HepG2 (cell line): ENCODE data around the gene PSMC3IP. TPM values are rescaled to one million over a fixed set of nuclear protein-coding genes. Genes with fewer than 3 reads are reported as not detected.

ENCODE experiments used
- CBX2 ChIP-seq, 2 experiments: fragments of 200-600 bp in 1 of 2; sonication (generic); formaldehyde crosslinking in 1 of 2; IDR thresholded peaks; 2 replicates each; pipeline versions ENCODE4 v1.7.0 to v1.8.1; 2018 to 2022; ENCODE audit warnings: low read depth in 2 of 2, low read length in 1 of 2, mild to moderate bottlenecking in 1 of 2, missing genetic modification reagents in 1 of 2
- ELF1 ChIP-seq: sonication (generic); formaldehyde crosslinking; IDR thresholded peaks from 2 replicates; pipeline ENCODE4 v1.4.0; 2020; ENCODE audit warnings: missing genetic modification reagents
- FOXA1 ChIP-seq, 2 experiments: fragments of 450-650 bp in 1 of 2; sonication (generic) in 1 of 2; formaldehyde crosslinking in 1 of 2; IDR thresholded peaks; 2 replicates each; pipeline versions ENCODE4 v1.4.0 to v1.6.1; 2016 to 2020; ENCODE audit warnings: missing genetic modification reagents in 1 of 2
- MAX ChIP-seq: IDR thresholded peaks from 2 replicates; pipeline ENCODE4 v1.6.1; 2012; ENCODE audit warnings: inconsistent platforms
- MTF2 ChIP-seq: sonication (generic); formaldehyde crosslinking; IDR thresholded peaks from 2 replicates; pipeline ENCODE4 v1.5.0; 2020; ENCODE audit warnings: missing genetic modification reagents, borderline replicate concordance
- MYPOP ChIP-seq: sonication (generic); formaldehyde crosslinking; IDR thresholded peaks from 2 replicates; pipeline ENCODE4 v1.8.1; 2023; ENCODE audit warnings: mild to moderate bottlenecking, moderate library complexity, missing genetic modification reagents
- SIX4 ChIP-seq: sonication (generic); formaldehyde crosslinking; IDR thresholded peaks from 2 replicates; pipeline ENCODE4 v1.4.0; 2020; ENCODE audit warnings: missing genetic modification reagents
- ZNF251 ChIP-seq: sonication (generic); formaldehyde crosslinking; IDR thresholded peaks from 2 replicates; pipeline ENCODE4 v1.9.0; 2021; ENCODE audit warnings: mild to moderate bottlenecking, missing genetic modification reagents
- ZNF329 ChIP-seq: sonication (generic); formaldehyde crosslinking; IDR thresholded peaks from 2 replicates; pipeline ENCODE4 v1.9.0; 2021; ENCODE audit warnings: low read depth, mild to moderate bottlenecking, missing genetic modification reagents
- ZNF556 ChIP-seq: sonication (generic); formaldehyde crosslinking; IDR thresholded peaks from 2 replicates; pipeline ENCODE4 v1.4.0; 2020; ENCODE audit warnings: mild to moderate bottlenecking, missing genetic modification reagents, borderline replicate concordance
- ZNF569 ChIP-seq: sonication (generic); formaldehyde crosslinking; IDR thresholded peaks from 2 replicates; pipeline ENCODE4 v1.5.0; 2020; ENCODE audit warnings: mild to moderate bottlenecking, missing genetic modification reagents, moderate library complexity, borderline replicate concordance
- ZNF709 ChIP-seq: sonication (generic); formaldehyde crosslinking; IDR thresholded peaks from 2 replicates; pipeline ENCODE4 v1.5.0; 2020; ENCODE audit warnings: mild to moderate bottlenecking, missing genetic modification reagents
- ZNF790 ChIP-seq: sonication (generic); formaldehyde crosslinking; IDR thresholded peaks from 2 replicates; pipeline ENCODE4 v1.8.0; 2022; ENCODE audit warnings: missing genetic modification reagents, mild to moderate bottlenecking, borderline replicate concordance
- ZNF878 ChIP-seq: sonication (generic); formaldehyde crosslinking; IDR thresholded peaks from 2 replicates; pipeline ENCODE4 v1.8.1; 2023; ENCODE audit warnings: mild to moderate bottlenecking, missing genetic modification reagents, moderate library complexity
- polyA plus RNA-seq, 8 experiments: library from polyadenylated mRNA; depleted of rRNA in 3 of 8; stranded (reverse) in 7 of 8; unstranded in 1 of 8; fragments of >200 nt; fragmentation: Illumina TruSeq in 4 of 8; extraction: Trizol in 4 of 8; gene quantifications; 2 replicates each; pipeline versions ENCODE4 v1.2.1 to v1.2.3, GENCODE V29; 2011 to 2016; ENCODE audit warnings: low read depth in 4 of 8, missing spikeins in 1 of 8, mixed read lengths in 1 of 8; ENCODE audit not compliant: insufficient read depth in 1 of 8
- total RNA-seq, 5 experiments: library from RNA; depleted of rRNA; stranded (reverse); fragments of >200 nt; fragmentation: Illumina TruSeq; extraction: Trizol; gene quantifications; 2 replicates each; pipeline ENCODE4 v1.2.3, GENCODE V29; 2016; ENCODE audit warnings: low read depth in 1 of 5
- TF ChIP-seq, protein P1 (sequence below): IDR thresholded peaks from 2 replicates; pipeline ENCODE4 v1.6.1; 2016; ENCODE audit warnings: low read depth, borderline replicate concordance
- TF ChIP-seq, protein P2 (sequence below): sonication (generic); formaldehyde crosslinking; IDR thresholded peaks from 2 replicates; pipeline ENCODE4 v1.8.0; 2022; ENCODE audit warnings: missing genetic modification reagents, low read depth, mild to moderate bottlenecking, borderline replicate concordance
- TF ChIP-seq, protein P3 (sequence below): sonication (generic); formaldehyde crosslinking; IDR thresholded peaks from 2 replicates; pipeline ENCODE4 v1.9.0; 2021; ENCODE audit warnings: missing genetic modification reagents, borderline replicate concordance
- TF ChIP-seq, protein P4 (sequence below): IDR thresholded peaks from 2 replicates; pipeline ENCODE4 v1.6.1; 2016; ENCODE audit warnings: mild to moderate bottlenecking
- TF ChIP-seq, protein P5 (sequence below): sonication (generic); formaldehyde crosslinking; IDR thresholded peaks from 2 replicates; pipeline ENCODE4 v1.5.0; 2020; ENCODE audit warnings: missing genetic modification reagents
- TF ChIP-seq, protein P6 (sequence below): sonication (generic); formaldehyde crosslinking; IDR thresholded peaks from 2 replicates; pipeline ENCODE4 v1.5.0; 2020; ENCODE audit warnings: missing genetic modification reagents, mild to moderate bottlenecking, borderline replicate concordance

Gene PSMC3IP
- total and polyA plus RNA-seq, 2 of the 13 experiments (the other 11 are each of a cell fraction or from before 2014, with no cell fraction given) = 6.5 to 22.4 TPM

GRCh38 chr17:42562388-42563142, 15.0 kb downstream of the PSMC3IP start (continued):
- TF ChIP-seq MAX = peak; percentile 83
- TF ChIP-seq, protein P1, sequence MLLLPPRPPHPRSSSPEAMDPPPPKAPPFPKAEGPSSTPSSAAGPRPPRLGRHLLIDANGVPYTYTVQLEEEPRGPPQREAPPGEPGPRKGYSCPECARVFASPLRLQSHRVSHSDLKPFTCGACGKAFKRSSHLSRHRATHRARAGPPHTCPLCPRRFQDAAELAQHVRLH (CRISPR knock-in tag) = no peak; the same call in 1 of the 2 replicates
- no peak; the same call in 1 of the 2 replicates for TF ChIP-seq ELF1 (CRISPR knock-in tag)
- TF ChIP-seq SIX4 (CRISPR knock-in tag) = no peak
- TF ChIP-seq, protein P2, sequence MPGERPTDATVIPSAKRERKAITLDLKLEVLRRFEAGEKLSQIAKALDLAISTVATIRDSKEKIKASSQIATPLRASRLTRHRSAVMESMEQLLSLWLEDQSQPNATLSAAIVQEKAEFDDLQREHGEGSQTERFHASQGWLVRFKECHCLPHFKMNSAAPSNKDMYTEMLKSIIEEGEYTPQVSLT (CRISPR knock-in tag) = no peak
- TF ChIP-seq, protein P3, sequence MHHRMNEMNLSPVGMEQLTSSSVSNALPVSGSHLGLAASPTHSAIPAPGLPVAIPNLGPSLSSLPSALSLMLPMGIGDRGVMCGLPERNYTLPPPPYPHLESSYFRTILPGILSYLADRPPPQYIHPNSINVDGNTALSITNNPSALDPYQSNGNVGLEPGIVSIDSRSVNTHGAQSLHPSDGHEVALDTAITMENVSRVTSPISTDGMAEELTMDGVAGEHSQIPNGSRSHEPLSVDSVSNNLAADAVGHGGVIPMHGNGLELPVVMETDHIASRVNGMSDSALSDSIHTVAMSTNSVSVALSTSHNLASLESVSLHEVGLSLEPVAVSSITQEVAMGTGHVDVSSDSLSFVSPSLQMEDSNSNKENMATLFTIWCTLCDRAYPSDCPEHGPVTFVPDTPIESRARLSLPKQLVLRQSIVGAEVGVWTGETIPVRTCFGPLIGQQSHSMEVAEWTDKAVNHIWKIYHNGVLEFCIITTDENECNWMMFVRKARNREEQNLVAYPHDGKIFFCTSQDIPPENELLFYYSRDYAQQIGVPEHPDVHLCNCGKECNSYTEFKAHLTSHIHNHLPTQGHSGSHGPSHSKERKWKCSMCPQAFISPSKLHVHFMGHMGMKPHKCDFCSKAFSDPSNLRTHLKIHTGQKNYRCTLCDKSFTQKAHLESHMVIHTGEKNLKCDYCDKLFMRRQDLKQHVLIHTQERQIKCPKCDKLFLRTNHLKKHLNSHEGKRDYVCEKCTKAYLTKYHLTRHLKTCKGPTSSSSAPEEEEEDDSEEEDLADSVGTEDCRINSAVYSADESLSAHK (CRISPR knock-in tag) = no peak
- no peak for TF ChIP-seq ZNF569 (CRISPR knock-in tag)
- TF ChIP-seq ZNF790 (CRISPR knock-in tag) = no peak
- TF ChIP-seq ZNF251 = no peak
- no peak for TF ChIP-seq FOXA1 (IDR thresholded peaks at IDR 0.05)
- TF ChIP-seq FOXA1 (CRISPR knock-in tag; IDR thresholded peaks at IDR 0.05) = peak; percentile 24; the same call in 1 of the 2 replicates
- no peak for TF ChIP-seq CBX2 (IDR thresholded peaks at IDR 0.05; ENCODE audit: low read depth, low read length)
- TF ChIP-seq CBX2 (CRISPR knock-in tag; IDR thresholded peaks at IDR 0.05; ENCODE audit: low read depth) = peak; percentile 70; the same call in 1 of the 2 replicates
- TF ChIP-seq, protein P4, sequence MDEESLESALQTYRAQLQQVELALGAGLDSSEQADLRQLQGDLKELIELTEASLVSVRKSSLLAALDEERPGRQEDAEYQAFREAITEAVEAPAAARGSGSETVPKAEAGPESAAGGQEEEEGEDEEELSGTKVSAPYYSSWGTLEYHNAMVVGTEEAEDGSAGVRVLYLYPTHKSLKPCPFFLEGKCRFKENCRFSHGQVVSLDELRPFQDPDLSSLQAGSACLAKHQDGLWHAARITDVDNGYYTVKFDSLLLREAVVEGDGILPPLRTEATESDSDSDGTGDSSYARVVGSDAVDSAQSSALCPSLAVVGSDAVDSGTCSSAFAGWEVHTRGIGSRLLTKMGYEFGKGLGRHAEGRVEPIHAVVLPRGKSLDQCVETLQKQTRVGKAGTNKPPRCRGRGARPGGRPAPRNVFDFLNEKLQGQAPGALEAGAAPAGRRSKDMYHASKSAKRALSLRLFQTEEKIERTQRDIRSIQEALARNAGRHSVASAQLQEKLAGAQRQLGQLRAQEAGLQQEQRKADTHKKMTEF = 0 out of 2 replicates have a peak, but pooled peaks have one; percentile 5
- TF ChIP-seq MYPOP = peak; percentile 38; the same call in 1 of the 2 replicates
- TF ChIP-seq ZNF329 (CRISPR knock-in tag) = no peak
- no peak for TF ChIP-seq ZNF556
- no peak for TF ChIP-seq ZNF878 (CRISPR knock-in tag)
- TF ChIP-seq ZNF709 = peak; percentile 25; the same call in 1 of the 2 replicates
- TF ChIP-seq, protein P5, sequence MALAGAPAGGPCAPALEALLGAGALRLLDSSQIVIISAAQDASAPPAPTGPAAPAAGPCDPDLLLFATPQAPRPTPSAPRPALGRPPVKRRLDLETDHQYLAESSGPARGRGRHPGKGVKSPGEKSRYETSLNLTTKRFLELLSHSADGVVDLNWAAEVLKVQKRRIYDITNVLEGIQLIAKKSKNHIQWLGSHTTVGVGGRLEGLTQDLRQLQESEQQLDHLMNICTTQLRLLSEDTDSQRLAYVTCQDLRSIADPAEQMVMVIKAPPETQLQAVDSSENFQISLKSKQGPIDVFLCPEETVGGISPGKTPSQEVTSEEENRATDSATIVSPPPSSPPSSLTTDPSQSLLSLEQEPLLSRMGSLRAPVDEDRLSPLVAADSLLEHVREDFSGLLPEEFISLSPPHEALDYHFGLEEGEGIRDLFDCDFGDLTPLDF (CRISPR knock-in tag) = no peak
- TF ChIP-seq, protein P6, sequence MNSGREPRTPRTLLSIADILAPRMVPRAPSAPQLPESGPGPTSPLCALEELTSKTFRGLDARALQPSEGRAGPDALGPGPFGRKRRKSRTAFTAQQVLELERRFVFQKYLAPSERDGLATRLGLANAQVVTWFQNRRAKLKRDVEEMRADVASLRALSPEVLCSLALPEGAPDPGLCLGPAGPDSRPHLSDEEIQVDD (CRISPR knock-in tag) = no peak
- TF ChIP-seq MTF2 (CRISPR knock-in tag) = no peak
